HCT116 (cell line): Measurements from ENCODE around the gene VPS45.

Source experiments
- CEBPB ChIP-seq: IDR thresholded peaks from 2 replicates; pipeline ENCODE4 v1.6.1; 2012; ENCODE audit warnings: low read depth
- ELF1 ChIP-seq: IDR thresholded peaks from 2 replicates; pipeline ENCODE4 v1.6.1; 2012; ENCODE audit warnings: low read depth, borderline replicate concordance
- FOSL1 ChIP-seq: IDR thresholded peaks from 2 replicates; pipeline ENCODE4 v1.6.1; 2012; ENCODE audit warnings: low read depth
- POLR2A ChIP-seq: IDR thresholded peaks from 2 replicates; pipeline ENCODE4 v1.7.0; 2011; ENCODE audit warnings: borderline replicate concordance; ENCODE audit not compliant: insufficient read depth, insufficient read length; ENCODE audit errors: extremely low read depth
- POLR2AphosphoS5 ChIP-seq: IDR thresholded peaks from 2 replicates; pipeline ENCODE4 v1.6.1; 2011; ENCODE audit warnings: mild to moderate bottlenecking, low read depth, low read length, moderate library complexity
- RAD21 ChIP-seq: IDR thresholded peaks from 2 replicates; pipeline ENCODE4 v1.6.1; 2012; ENCODE audit warnings: low read depth, mild to moderate bottlenecking
- REST ChIP-seq: IDR thresholded peaks from 2 replicates; pipeline ENCODE4 v1.6.1; 2012; ENCODE audit warnings: low read depth
- SRF ChIP-seq: IDR thresholded peaks from 2 replicates; pipeline ENCODE4 v1.6.1; 2012; ENCODE audit warnings: low read depth
- YY1 ChIP-seq: IDR thresholded peaks from 2 replicates; pipeline ENCODE4 v1.6.1; 2011; ENCODE audit warnings: low read length, low read depth, moderate library complexity, mild to moderate bottlenecking; ENCODE audit not compliant: insufficient replicate concordance; ENCODE audit errors: extremely low read depth
- TF ChIP-seq, protein P1 (sequence below), 3 experiments: fragments of 200-600 bp in 1 of 3; sonication (generic) in 1 of 3; IDR thresholded peaks in 2 of 3; conservative IDR thresholded peaks in 1 of 3; 2 replicates each; pipeline ENCODE4 v1.5.1; 2012 to 2017; ENCODE audit warnings: low read depth in 2 of 3, low read length in 2 of 3, antibody characterized with exemption in 1 of 3, borderline replicate concordance in 1 of 3, control low read depth in 1 of 3, mild to moderate bottlenecking in 1 of 3, mixed read lengths in 1 of 3, mixed run types in 1 of 3, moderate library complexity in 1 of 3; ENCODE audit not compliant: insufficient read depth in 1 of 3
- TF ChIP-seq, protein P2 (sequence below): IDR thresholded peaks from 2 replicates; pipeline ENCODE4 v1.6.1; 2011; ENCODE audit warnings: mild to moderate bottlenecking, low read length, moderate library complexity; ENCODE audit not compliant: insufficient replicate concordance; ENCODE audit errors: extremely low read depth

DNA sequence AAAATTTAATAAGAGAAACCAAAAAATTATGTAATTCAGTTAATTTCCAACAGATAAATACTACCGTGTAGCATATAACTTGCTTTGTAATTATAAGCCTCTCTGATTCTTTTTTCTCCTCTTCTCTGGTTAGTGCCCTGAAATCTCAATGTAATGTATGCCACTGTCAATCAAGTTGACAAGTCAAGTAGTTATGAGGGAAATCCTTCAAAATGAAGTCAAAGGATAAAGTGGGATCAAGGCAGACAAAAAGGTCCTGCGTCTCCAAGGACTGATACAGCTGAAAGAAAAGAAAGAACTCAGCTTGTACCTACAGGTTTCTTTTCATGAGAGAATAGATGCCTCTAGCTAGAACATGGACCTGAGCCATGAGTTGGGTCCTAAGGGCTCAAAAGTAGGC lies 19.8 kb downstream of the VPS45 start:
- TF ChIP-seq FOSL1: no peak
- no peak for TF ChIP-seq YY1
- TF ChIP-seq, protein P1, sequence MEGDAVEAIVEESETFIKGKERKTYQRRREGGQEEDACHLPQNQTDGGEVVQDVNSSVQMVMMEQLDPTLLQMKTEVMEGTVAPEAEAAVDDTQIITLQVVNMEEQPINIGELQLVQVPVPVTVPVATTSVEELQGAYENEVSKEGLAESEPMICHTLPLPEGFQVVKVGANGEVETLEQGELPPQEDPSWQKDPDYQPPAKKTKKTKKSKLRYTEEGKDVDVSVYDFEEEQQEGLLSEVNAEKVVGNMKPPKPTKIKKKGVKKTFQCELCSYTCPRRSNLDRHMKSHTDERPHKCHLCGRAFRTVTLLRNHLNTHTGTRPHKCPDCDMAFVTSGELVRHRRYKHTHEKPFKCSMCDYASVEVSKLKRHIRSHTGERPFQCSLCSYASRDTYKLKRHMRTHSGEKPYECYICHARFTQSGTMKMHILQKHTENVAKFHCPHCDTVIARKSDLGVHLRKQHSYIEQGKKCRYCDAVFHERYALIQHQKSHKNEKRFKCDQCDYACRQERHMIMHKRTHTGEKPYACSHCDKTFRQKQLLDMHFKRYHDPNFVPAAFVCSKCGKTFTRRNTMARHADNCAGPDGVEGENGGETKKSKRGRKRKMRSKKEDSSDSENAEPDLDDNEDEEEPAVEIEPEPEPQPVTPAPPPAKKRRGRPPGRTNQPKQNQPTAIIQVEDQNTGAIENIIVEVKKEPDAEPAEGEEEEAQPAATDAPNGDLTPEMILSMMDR (IDR thresholded peaks at IDR 0.05 in 2 of 3, conservative IDR thresholded peaks at IDR 0.05 in 1 of 3; ENCODE audit: borderline replicate concordance in 1 of 3, insufficient read depth in 1 of 3, low read depth in 2 of 3, low read length in 2 of 3): no peak
- no peak for TF ChIP-seq POLR2A
- TF ChIP-seq CEBPB: no peak
- TF ChIP-seq, protein P2, sequence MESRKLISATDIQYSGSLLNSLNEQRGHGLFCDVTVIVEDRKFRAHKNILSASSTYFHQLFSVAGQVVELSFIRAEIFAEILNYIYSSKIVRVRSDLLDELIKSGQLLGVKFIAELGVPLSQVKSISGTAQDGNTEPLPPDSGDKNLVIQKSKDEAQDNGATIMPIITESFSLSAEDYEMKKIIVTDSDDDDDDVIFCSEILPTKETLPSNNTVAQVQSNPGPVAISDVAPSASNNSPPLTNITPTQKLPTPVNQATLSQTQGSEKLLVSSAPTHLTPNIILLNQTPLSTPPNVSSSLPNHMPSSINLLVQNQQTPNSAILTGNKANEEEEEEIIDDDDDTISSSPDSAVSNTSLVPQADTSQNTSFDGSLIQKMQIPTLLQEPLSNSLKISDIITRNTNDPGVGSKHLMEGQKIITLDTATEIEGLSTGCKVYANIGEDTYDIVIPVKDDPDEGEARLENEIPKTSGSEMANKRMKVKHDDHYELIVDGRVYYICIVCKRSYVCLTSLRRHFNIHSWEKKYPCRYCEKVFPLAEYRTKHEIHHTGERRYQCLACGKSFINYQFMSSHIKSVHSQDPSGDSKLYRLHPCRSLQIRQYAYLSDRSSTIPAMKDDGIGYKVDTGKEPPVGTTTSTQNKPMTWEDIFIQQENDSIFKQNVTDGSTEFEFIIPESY: no peak
- no peak for TF ChIP-seq POLR2AphosphoS5
- TF ChIP-seq ELF1: no peak
- TF ChIP-seq SRF: no peak
- no peak for TF ChIP-seq RAD21
- TF ChIP-seq REST: no peak
